Neural progenitor cell (in vitro differentiated cells): ENCODE measurements around the gene ASCL5.

ENCODE experiments used
- CTCF ChIP-seq: fragments of 200-600 bp; sonication (generic); IDR thresholded peaks from 2 replicates; pipeline ENCODE4 v1.5.1; 2017; ENCODE audit warnings: antibody characterized with exemption, mild to moderate bottlenecking
- EZH2 ChIP-seq: fragments of 200-600 bp; sonication (generic); IDR thresholded peaks from 2 replicates; pipeline ENCODE4 v1.6.1; 2017; ENCODE audit warnings: antibody characterized with exemption, mild to moderate bottlenecking, moderate library complexity
- EZH2phosphoT487 ChIP-seq: fragments of 200-600 bp; sonication (generic); IDR thresholded peaks from 2 replicates; pipeline ENCODE4 v1.6.1; 2017; ENCODE audit warnings: antibody characterized with exemption

GRCh38 chr1:201139756-201140155 lies 12.8 kb upstream of the ASCL5 start:
- no peak for TF ChIP-seq CTCF
- TF ChIP-seq EZH2, result no peak
- TF ChIP-seq EZH2phosphoT487, result no peak
